Measurements from ENCODE around the gene ATP13A1. TPM values are rescaled to one million over a fixed set of nuclear protein-coding genes. Genes with fewer than 3 reads are reported as not detected.

Gene ATP13A1
- total RNA-seq, 2 donors from 2014 or later = 38.7 to 570 TPM

GRCh38 chr19:19627621-19628500 is 35.6 kb downstream of the ATP13A1 start, which contains the start of gene LPAR2:
TSS of gene LPAR2 (minus strand) at chr19:19628220. CDS start at chr19:19627275, 945 bp downstream.
- DNase-seq (peak; percentile 73 to 87 (median 76)), ATAC-seq (peak; percentile 82)
- no peaks in the 10 kb centered on the region for H3K9me3 ChIP-seq
- H3K4me1 ChIP-seq = peaks cover 19% of the 10 kb centered on the region
- no peaks in the 10 kb centered on the region for H3K27me3 ChIP-seq
- intact Hi-C loops (cut with DNase I) = no loop called here
- H3K27ac ChIP-seq = peak within 1 kb of the TSS; percentile 84 to 93 (median 90)
- H3K36me3 ChIP-seq (replicated peaks in 1 of 2; ENCODE audit: insufficient read depth in 1 of 2, low read depth in 2 of 2) = no peaks in the 10 kb centered on the region
- TF ChIP-seq CTCF (IDR thresholded peaks at IDR 0.05) (peak in 1 of 7 experiments; percentile 8), POLR2A (IDR thresholded peaks at IDR 0.05) (peak in 2 of 3 donors; percentile 46 to 64)
- 0 to 1% methylated on average over 22 to 42 of the region's 87 CpGs for WGBS, 2 donors
- H3K4me3 ChIP-seq = peak within 1 kb of the TSS; percentile 44 to 63

- no peak for TF ChIP-seq CTCF (IDR thresholded peaks at IDR 0.05)
- TF ChIP-seq POLR2A (IDR thresholded peaks at IDR 0.05) = no peak
- intact Hi-C loops (cut with DNase I) = no loop called here
- ATAC-seq (no peak), DNase-seq (no peak)
- Histone ChIP-seq H3K27ac (peak overlapping the region; percentile 84 to 93 (median 90)), H3K36me3 (replicated peaks in 1 of 2; ENCODE audit: insufficient read depth in 1 of 2, low read depth in 2 of 2) (no peaks in the 10 kb centered on the region), H3K27me3 (no peaks in the 10 kb centered on the region), H3K4me3 (no peak overlapping the region), H3K9me3 (no peaks in the 10 kb centered on the region), H3K4me1 (peaks cover 19% of the 10 kb centered on the region)
- WGBS, 2 donors = 90 to 95% methylated on average over 21 to 38 of the region's 48 CpGs
Measured at GRCh38 chr19:19626516-19627472, 36.7 kb downstream of the ATP13A1 start.

- intact Hi-C loops (cut with DNase I) = no loop called here
- ATAC-seq (no peak), DNase-seq (no peak)
Measured at GRCh38 chr19:19624032-19624570, 39.4 kb downstream of the ATP13A1 start.

GRCh38 chr19:19623383-19623782 is 40.1 kb downstream of the ATP13A1 start:
- Histone ChIP-seq H3K36me3 (replicated peaks in 1 of 2; ENCODE audit: insufficient read depth in 1 of 2, low read depth in 2 of 2) (no peaks in the 10 kb centered on the region), H3K9me3 (no peaks in the 10 kb centered on the region), H3K27ac (no peak overlapping the region), H3K4me3 (no peak overlapping the region), H3K27me3 (no peaks in the 10 kb centered on the region), H3K4me1 (peaks cover 20% of the 10 kb centered on the region)
- DNase-seq = no peak
- intact Hi-C loops (cut with DNase I) = no loop called here
- 76 to 80% methylated on average over 5 of the region's 5 CpGs for WGBS, 2 donors
- no peak for ATAC-seq
- TF ChIP-seq POLR2A (IDR thresholded peaks at IDR 0.05) = no peak
- TF ChIP-seq CTCF (IDR thresholded peaks at IDR 0.05) = no peak

More at GRCh38 chr19:19624032-19624570, 39.4 kb downstream of the ATP13A1 start:
- TF ChIP-seq CTCF (IDR thresholded peaks at IDR 0.05) = no peak
- no peak for TF ChIP-seq POLR2A (IDR thresholded peaks at IDR 0.05)
- peaks cover 19% of the 10 kb centered on the region for H3K4me1 ChIP-seq
- H3K36me3 ChIP-seq (replicated peaks in 1 of 2; ENCODE audit: insufficient read depth in 1 of 2, low read depth in 2 of 2) = no peaks in the 10 kb centered on the region
- WGBS, 2 donors = 93 to 94% methylated on average over 16 to 19 of the region's 19 CpGs
- no peaks in the 10 kb centered on the region for H3K27me3 ChIP-seq
- no peak overlapping the region for H3K4me3 ChIP-seq
- no peak overlapping the region for H3K27ac ChIP-seq
- no peaks in the 10 kb centered on the region for H3K9me3 ChIP-seq

All from body of pancreas (tissue), 4 donors.